ENCODE data around the gene CDC14B.

CDC14B gene

DNA sequence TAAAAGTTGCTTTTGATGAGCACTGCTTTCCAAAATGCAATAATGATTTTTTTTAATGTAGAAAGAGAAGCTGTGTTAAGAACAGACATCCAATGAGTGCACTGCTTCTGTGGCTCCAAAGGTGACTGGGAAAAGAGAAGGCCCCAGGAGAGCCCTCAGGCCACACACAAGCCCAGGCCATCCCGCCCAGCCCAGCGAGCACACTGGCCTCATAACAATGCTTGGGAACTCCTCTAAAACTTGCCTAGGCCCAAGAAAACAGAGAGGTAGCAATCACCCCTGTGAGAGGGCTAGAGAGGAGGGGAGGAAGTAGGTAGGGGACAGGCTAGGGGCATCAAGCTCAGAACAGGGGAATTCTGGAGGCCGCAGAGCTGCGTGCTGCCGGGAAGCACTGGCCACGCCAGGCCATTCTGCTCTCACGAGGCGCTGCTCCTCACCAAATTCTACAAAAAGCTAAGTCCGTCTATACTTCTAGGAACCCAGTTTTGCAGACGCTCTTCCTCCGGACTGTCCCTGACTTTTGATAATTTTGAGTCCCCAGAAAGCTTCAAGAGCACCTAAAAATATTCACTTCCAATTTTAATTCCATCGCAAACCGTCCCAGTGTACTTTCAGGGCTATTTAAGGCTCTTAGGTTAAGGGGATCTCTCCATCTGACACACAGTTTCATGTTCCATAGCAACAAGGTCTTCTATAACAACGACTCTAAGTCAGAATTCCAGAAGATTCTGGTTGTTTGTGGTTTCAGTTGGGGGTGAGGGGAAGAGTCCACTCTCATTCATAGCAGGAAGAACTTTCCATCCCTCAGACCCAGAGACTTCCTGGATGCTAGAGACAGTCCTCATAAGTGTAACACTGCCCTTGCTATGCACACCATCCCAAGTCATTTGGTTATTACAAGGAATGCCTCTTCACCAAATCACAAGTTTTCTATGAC, 118.7 kb downstream of the CDC14B start:
- DNase-seq = no peak

DNA sequence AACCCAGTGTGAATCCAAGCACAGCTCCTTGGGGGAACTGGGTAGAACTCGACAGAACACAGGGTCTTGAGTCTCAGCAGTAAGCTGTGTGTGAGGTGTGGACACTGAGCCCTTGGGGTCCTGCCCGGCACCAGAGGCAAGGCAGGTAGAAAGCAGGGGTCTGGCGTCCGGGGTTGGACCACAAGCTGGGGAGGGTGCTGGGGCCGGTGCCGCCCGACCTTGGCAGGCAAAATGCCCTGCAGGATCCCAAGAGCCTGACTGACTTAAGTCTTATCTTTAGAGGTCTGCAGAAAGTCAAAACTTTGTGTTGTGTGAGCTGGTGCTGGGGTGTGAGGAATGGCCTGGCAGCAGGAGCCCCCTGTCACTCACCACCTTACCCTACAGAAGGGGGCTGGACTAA, 120.4 kb downstream of the CDC14B start:
- no peak for DNase-seq

GRCh38 chr9:96498796-96499195, 120.8 kb downstream of the CDC14B start:
- DNase-seq = no peak

- DNase-seq = no peak
Observed at GRCh38 chr9:96497117-96497399, 122.6 kb downstream of the CDC14B start.

- DNase-seq = no peak
Observed at GRCh38 chr9:96496368-96497116, 123.1 kb downstream of the CDC14B start.

DNA sequence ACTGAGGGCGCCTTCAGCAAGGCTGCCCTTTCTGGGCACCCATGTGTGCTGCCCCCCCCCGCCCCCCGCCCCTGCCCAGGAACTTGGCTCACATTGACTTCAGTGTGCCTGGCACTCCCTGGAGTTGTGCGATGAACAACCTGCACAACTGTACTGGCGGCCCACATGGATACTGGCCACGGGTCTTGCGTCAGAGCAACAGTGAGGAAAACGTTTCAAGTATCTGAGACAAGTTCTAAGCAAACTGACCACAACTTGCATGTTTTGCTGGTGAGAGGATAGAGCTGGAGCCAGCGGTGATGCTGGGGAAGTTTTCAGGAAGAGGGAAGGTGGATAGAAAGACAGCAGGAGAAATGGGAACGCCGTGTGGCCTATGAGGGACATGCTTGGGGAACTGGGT, 124.3 kb downstream of the CDC14B start:
- DNase-seq = no peak

GRCh38 chr9:96494215-96494800, 125.3 kb downstream of the CDC14B start:
- no peak for DNase-seq

DNA sequence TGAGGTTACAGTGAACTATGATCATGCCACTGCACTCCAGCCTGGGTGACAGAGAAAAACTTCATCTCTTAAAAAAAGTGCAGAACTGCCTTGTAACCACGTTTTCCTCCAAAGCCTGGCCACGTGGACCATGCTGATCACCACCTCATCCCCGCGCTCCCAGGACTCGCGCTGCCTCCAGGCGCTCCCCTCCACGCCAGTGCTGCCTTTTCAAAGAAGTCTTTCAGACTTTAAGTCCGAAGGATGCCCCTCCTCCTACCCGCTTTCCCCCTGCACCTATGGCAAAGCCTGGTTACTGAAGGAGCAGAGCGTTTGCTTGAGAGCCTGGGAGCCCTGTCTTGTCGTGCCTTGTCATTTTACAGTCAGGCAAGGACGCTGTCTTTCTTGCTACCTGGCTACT, 125.9 kb downstream of the CDC14B start:
- no peak for DNase-seq

GRCh38 chr9:96492993-96493531, 126.6 kb downstream of the CDC14B start:
- DNase-seq = no peak

DNA sequence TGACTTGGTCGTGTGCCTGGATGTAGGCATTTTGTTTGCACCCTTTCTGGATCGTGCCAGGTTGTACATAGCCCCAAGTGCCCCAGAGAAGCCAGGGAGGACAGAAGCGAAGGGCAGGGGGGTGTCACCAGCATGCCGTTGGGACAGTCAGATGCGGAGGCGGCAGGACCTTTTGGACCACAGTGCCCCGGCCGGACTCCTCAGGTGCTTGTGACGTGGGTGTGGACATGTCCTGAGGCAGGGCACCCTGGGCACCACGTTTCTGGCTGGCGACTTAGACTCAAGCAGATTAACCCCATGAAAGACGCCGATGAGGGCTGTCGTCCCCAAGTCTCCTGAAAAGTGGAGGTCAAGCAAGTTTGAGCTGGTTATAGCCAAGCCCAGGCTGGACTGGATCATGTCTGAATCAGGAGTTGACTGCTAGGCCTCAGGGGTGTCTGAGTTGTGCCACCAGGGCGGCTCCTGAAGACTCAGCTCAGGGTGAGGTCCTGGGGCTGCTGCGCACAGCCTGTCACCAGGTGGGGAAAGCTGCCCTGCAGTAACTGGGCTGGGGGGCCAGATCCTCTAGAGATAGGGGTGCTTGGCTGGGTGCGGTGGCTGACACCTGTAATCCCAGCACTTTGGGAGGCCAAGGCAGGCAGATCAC, 127.6 kb downstream of the CDC14B start:
- DNase-seq = no peak

- DNase-seq = no peak
Observed at GRCh38 chr9:96491079-96491879, 128.4 kb downstream of the CDC14B start.

- no peak for DNase-seq
Observed at GRCh38 chr9:96490534-96491078, 129.0 kb downstream of the CDC14B start.

- DNase-seq = no peak
Observed at GRCh38 chr9:96489482-96489979, 130.1 kb downstream of the CDC14B start.

GRCh38 chr9:96487949-96488348, 131.7 kb downstream of the CDC14B start:
- DNase-seq = no peak

DNA sequence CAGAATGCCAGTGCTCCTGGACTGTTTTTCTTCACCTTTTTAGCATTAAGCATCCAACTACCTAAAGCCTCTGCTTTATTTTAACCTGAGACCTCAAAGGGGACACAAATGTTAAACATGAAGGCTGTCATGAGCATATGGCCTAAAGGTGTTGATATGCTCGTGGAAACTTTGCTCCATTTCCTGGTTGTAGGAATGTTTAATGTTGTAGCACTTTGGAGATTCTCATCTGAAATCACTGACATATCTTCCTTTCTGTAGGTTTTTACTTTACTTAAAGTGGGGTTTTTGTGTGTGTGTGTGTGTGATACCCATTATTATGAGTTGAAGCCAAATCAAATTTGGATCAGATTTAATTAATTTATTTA, 132.6 kb downstream of the CDC14B start:
- no peak for DNase-seq

- no peak for DNase-seq
Observed at GRCh38 chr9:96486386-96487028, 133.1 kb downstream of the CDC14B start.

DNA sequence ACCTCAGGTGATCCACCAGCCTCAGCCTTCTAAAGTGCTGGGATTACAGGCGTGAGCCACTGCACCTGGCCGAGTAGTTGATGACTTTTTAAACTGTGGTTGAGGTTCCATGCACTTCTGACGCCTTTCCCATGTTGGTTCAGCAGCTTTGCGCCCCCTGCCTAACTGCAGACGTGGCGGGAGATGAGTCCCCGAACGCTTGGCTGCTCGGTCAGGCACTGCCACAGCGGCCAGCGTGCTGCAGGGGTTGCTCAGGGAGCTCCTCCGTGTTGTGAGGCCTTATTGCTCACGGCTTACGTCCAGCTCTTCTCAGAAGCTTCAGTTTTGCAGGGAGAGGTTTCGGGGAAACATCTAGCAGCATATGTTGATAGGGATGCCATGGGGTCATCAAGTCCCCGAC, 134.4 kb downstream of the CDC14B start:
- DNase-seq = no peak

- no peak for DNase-seq
Observed at GRCh38 chr9:96484521-96484931, 135.1 kb downstream of the CDC14B start.

DNA sequence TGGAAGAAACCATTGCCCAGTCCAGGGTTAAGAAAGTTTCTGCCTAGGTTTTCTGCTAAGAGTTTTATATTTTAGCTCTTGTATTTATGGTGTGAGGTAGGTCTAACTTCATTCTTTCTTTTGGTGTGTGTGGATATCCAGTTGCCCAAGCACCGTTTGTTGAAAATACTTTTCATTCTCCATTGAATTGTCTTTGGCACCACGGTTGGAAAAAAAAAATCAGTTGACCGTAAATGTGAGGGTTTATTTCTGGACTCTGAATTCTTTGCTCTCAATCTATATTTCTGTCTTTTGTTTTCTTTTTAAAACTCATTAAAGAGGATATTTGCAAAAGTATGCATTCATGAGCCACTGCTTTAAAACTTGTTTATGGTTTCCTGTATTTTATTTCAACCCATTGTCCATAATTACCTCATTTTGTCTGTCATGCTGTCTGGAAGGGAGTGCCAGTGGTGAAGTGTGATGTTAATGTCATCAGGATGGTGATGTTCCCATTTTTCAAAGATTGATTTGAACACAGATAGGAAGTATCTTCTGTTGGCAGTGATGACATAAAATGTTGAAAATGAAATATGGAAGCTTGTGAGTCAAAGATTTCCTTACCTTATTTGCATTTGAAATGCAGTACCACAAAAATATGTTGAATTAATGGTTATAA, 135.8 kb downstream of the CDC14B start:
- DNase-seq = no peak

- DNase-seq = no peak
Observed at GRCh38 chr9:96483197-96483596, 136.4 kb downstream of the CDC14B start.

GRCh38 chr9:96482476-96482875, 137.2 kb downstream of the CDC14B start:
- no peak for DNase-seq

Data from activated CD8-positive, alpha-beta memory T cell treated with anti-CD3 and anti-CD28 coated beads for 24 hours (primary cell).